HCT116 (cell line): Measurements from ENCODE around the gene INTS6L.

Experiments used
- CBX3 ChIP-seq: IDR thresholded peaks from 2 replicates; pipeline ENCODE4 v1.6.1; 2012; ENCODE audit warnings: low read depth
- EZH2 ChIP-seq: fragments of 200-600 bp; sonication (generic); IDR thresholded peaks from 2 replicates; pipeline ENCODE4 v1.6.1; 2017; ENCODE audit warnings: antibody characterized with exemption, mixed run types
- EZH2phosphoT487 ChIP-seq: fragments of 200-600 bp; IDR thresholded peaks from 2 replicates; pipeline ENCODE4 v1.6.1; 2018; ENCODE audit warnings: antibody characterized with exemption, borderline replicate concordance
- POLR2A ChIP-seq: IDR thresholded peaks from 2 replicates; pipeline ENCODE4 v1.7.0; 2011; ENCODE audit warnings: borderline replicate concordance; ENCODE audit not compliant: insufficient read depth, insufficient read length; ENCODE audit errors: extremely low read depth
- RAD21 ChIP-seq: IDR thresholded peaks from 2 replicates; pipeline ENCODE4 v1.6.1; 2012; ENCODE audit warnings: low read depth, mild to moderate bottlenecking
- SIN3A ChIP-seq: IDR thresholded peaks from 2 replicates; pipeline ENCODE4 v1.6.1; 2012; ENCODE audit warnings: low read depth
- SRF ChIP-seq: IDR thresholded peaks from 2 replicates; pipeline ENCODE4 v1.6.1; 2012; ENCODE audit warnings: low read depth
- YY1 ChIP-seq: IDR thresholded peaks from 2 replicates; pipeline ENCODE4 v1.6.1; 2011; ENCODE audit warnings: low read length, low read depth, moderate library complexity, mild to moderate bottlenecking; ENCODE audit not compliant: insufficient replicate concordance; ENCODE audit errors: extremely low read depth
- ZFX ChIP-seq: fragments of 450-650 bp; IDR thresholded peaks from 2 replicates; pipeline ENCODE4 v1.6.1; 2017
- ZNF274 ChIP-seq: fragments of 200-500 bp; sonication (Bioruptor generic); IDR thresholded peaks from 2 replicates; pipeline ENCODE4 v1.6.1; 2014; ENCODE audit warnings: mild to moderate bottlenecking, low read depth, low read length, inconsistent platforms
- TF ChIP-seq, protein P1 (sequence below): IDR thresholded peaks from 2 replicates; pipeline ENCODE4 v1.6.1; 2012; ENCODE audit warnings: low read depth
- TF ChIP-seq, protein P2 (sequence below), 3 experiments: fragments of 200-600 bp in 1 of 3; sonication (generic) in 1 of 3; IDR thresholded peaks in 2 of 3; conservative IDR thresholded peaks in 1 of 3; 2 replicates each; pipeline ENCODE4 v1.5.1; 2012 to 2017; ENCODE audit warnings: low read depth in 2 of 3, low read length in 2 of 3, antibody characterized with exemption in 1 of 3, borderline replicate concordance in 1 of 3, control low read depth in 1 of 3, mild to moderate bottlenecking in 1 of 3, mixed read lengths in 1 of 3, mixed run types in 1 of 3, moderate library complexity in 1 of 3; ENCODE audit not compliant: insufficient read depth in 1 of 3
- TF ChIP-seq, protein P3 (sequence below): IDR thresholded peaks from 2 replicates; pipeline ENCODE4 v1.6.1; 2012

DNA sequence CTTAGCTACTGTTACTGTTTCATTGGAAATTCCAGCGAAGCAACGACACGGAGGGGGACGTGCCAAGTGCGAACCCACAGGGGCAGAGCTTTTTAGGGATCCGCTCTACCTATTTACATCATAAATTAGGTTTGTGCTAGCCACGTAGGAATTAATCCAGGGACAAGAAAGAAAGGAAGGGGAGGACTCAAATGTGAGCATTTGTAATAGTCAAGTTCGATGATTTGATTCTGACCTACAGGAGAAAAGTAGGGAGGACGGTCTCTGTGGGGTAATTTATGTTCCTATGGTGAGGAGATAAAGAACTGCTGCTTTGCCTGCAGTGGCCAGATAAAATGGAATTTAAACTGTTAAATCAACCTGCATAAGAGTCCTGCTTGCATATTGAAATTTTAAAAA, 1.7 kb downstream of the INTS6L start:
- TF ChIP-seq, protein P1, sequence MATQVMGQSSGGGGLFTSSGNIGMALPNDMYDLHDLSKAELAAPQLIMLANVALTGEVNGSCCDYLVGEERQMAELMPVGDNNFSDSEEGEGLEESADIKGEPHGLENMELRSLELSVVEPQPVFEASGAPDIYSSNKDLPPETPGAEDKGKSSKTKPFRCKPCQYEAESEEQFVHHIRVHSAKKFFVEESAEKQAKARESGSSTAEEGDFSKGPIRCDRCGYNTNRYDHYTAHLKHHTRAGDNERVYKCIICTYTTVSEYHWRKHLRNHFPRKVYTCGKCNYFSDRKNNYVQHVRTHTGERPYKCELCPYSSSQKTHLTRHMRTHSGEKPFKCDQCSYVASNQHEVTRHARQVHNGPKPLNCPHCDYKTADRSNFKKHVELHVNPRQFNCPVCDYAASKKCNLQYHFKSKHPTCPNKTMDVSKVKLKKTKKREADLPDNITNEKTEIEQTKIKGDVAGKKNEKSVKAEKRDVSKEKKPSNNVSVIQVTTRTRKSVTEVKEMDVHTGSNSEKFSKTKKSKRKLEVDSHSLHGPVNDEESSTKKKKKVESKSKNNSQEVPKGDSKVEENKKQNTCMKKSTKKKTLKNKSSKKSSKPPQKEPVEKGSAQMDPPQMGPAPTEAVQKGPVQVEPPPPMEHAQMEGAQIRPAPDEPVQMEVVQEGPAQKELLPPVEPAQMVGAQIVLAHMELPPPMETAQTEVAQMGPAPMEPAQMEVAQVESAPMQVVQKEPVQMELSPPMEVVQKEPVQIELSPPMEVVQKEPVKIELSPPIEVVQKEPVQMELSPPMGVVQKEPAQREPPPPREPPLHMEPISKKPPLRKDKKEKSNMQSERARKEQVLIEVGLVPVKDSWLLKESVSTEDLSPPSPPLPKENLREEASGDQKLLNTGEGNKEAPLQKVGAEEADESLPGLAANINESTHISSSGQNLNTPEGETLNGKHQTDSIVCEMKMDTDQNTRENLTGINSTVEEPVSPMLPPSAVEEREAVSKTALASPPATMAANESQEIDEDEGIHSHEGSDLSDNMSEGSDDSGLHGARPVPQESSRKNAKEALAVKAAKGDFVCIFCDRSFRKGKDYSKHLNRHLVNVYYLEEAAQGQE = no peak
- TF ChIP-seq YY1 (no peak), POLR2A (no peak), EZH2 (no peak), ZNF274 (no peak), CBX3 (no peak), SIN3A (no peak), SRF (no peak), RAD21 (no peak), ZFX (no peak), EZH2phosphoT487 (no peak)
- TF ChIP-seq, protein P2, sequence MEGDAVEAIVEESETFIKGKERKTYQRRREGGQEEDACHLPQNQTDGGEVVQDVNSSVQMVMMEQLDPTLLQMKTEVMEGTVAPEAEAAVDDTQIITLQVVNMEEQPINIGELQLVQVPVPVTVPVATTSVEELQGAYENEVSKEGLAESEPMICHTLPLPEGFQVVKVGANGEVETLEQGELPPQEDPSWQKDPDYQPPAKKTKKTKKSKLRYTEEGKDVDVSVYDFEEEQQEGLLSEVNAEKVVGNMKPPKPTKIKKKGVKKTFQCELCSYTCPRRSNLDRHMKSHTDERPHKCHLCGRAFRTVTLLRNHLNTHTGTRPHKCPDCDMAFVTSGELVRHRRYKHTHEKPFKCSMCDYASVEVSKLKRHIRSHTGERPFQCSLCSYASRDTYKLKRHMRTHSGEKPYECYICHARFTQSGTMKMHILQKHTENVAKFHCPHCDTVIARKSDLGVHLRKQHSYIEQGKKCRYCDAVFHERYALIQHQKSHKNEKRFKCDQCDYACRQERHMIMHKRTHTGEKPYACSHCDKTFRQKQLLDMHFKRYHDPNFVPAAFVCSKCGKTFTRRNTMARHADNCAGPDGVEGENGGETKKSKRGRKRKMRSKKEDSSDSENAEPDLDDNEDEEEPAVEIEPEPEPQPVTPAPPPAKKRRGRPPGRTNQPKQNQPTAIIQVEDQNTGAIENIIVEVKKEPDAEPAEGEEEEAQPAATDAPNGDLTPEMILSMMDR (IDR thresholded peaks at IDR 0.05 in 2 of 3, conservative IDR thresholded peaks at IDR 0.05 in 1 of 3; ENCODE audit: borderline replicate concordance in 1 of 3, insufficient read depth in 1 of 3, low read depth in 2 of 3, low read length in 2 of 3) = no peak
- TF ChIP-seq, protein P3, sequence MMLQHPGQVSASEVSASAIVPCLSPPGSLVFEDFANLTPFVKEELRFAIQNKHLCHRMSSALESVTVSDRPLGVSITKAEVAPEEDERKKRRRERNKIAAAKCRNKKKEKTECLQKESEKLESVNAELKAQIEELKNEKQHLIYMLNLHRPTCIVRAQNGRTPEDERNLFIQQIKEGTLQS = no peak
